Panc1 (cell line): Measurements from ENCODE around the gene CPSF3.

Experiments used
- CTCF ChIP-seq: fragments of 450-650 bp; IDR thresholded peaks from 2 replicates; pipeline ENCODE4 v1.5.1; 2017; ENCODE audit warnings: mild to moderate bottlenecking
- POLR2AphosphoS5 ChIP-seq: IDR thresholded peaks from 2 replicates; pipeline ENCODE4 v1.6.1; 2012; ENCODE audit warnings: mild to moderate bottlenecking, low read depth, low read length, moderate library complexity
- REST ChIP-seq, 2 experiments: IDR thresholded peaks; 2 replicates each; pipeline ENCODE4 v1.6.1; 2011 to 2012; ENCODE audit warnings: low read depth in 2 of 2, control low read depth in 1 of 2, low read length in 1 of 2, mild to moderate bottlenecking in 1 of 2, moderate library complexity in 1 of 2; ENCODE audit not compliant: insufficient read depth in 1 of 2
- SIN3A ChIP-seq: IDR thresholded peaks from 2 replicates; pipeline ENCODE4 v1.6.1; 2012; ENCODE audit warnings: low read depth, mild to moderate bottlenecking, low read length, moderate library complexity, borderline replicate concordance; ENCODE audit not compliant: insufficient read depth

- TF ChIP-seq POLR2AphosphoS5 (no peak), CTCF (no peak), REST (IDR thresholded peaks at IDR 0.05; ENCODE audit: insufficient read depth in 1 of 2, low read depth in 2 of 2, low read length in 1 of 2) (no peak), SIN3A (no peak)
Measured at GRCh38 chr2:9518780-9519179, 95.3 kb downstream of the CPSF3 start.
